ENCODE data around the gene GGA1. TPM values are rescaled to one million over a fixed set of nuclear protein-coding genes. Genes with fewer than 3 reads are reported as not detected.
"Not testable (repeated sequence)": the region's sequence is repeated elsewhere in the genome, so short reads cannot be mapped to it uniquely, and the experiment has no call there.

The GGA1 gene
- polyA plus RNA-seq, 1 experiment = 34.6 TPM

DNA sequence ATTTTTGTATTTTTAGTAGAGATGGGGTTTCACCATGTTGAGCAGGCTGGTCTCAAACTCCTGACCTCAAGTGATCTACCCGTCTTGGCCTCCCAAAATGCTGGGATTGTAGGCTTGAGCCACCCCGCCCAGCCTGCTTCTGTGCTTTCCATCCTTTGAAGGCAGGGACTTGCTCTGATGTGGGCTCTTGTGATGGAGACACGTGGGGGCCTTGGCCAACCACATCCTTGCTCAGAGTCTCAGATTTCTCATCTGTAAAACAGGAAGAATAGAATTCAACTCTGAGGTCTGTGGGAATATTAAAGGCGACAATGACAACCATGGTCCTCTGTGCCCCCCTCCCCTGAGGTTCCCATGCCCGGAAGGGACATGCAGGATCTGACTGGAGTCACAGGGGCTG, 3.8 kb upstream of the GGA1 start:
- TF ChIP-seq CTCF (IDR thresholded peaks at IDR 0.05; ENCODE audit: insufficient read depth, low read depth, low read length) = no peak
- no peak overlapping the region for H3K4me3 ChIP-seq (ENCODE audit: low read depth, low read length)
- H3K27me3 ChIP-seq (ENCODE audit: control insufficient read depth, insufficient read depth, low read length) = peaks cover 3% of the 10 kb centered on the region; the same call in 1 of the 2 replicates
- DNase-seq (ENCODE audit: low read depth) = no peak
- ChIA-PET CTCF (interaction anchor here (1.6 to 4.6 kb wide), 4 partner anchors 12 to 76 kb away, joined by 4 to 28 read pairs (median 14); no protein-coding TSS in a partner anchor), POLR2A (no interaction called here)
- no peaks in the 10 kb centered on the region for H3K36me3 ChIP-seq (ENCODE audit: control insufficient read depth, insufficient read depth, low read length)

DNA sequence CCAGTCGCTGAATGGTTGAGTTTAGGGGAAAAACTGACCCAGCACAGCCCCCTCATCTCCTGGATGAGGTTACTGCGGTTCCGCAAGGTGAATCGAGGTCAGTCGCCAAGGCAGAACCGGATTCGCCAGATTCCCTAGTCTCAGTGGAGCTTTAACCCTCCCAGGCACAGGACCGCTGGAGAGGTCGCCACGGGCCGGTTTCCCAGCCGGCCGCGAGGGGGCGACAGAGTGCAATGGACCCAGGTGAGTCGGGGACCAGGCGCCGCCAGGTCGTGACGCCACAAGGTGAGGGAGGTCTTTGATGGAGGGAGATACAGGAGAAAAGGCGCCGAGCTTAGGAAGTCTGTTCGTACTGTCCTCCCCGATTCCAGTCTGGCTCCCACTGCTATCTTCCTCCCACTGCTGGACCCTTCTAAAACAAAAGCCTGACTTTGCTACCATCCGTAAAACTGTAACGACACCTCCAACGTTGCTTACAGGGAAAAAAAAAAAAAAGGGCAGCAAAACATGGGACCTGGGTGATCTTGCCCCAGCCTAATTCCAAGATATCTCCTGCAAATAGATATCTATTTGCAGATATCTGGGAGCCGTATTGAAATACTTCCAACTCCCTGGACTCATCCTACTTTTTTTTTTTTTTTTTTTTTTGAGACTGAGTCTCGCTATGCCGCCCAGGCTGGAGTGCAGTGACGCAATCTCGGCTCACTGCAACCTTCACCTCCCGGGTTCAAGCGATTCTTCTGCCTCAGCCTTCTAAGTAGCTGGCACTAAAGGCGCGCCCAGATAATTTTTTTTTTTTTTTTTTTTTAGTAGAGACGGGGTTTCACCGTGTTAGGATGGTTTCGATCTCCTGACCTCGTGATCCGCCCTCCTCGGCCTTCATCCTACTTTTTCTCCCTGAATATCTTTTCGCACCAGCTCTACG, 1.4 kb upstream of the GGA1 start:
- no peak for DNase-seq (ENCODE audit: low read depth)
- peak; percentile 100 for TF ChIP-seq CTCF (IDR thresholded peaks at IDR 0.05; ENCODE audit: insufficient read depth, low read depth, low read length)
- POLR2A ChIA-PET = interaction anchor here (0.6 to 1.7 kb wide), 3 partner anchors 26 to 135 kb away, joined by 3 to 16 read pairs (median 6); partner anchors contain the start of gene LGALS1
- Histone ChIP-seq H3K36me3 (ENCODE audit: control insufficient read depth, insufficient read depth, low read length) (no peaks in the 10 kb centered on the region), H3K4me3 (ENCODE audit: low read depth, low read length) (peak overlapping the region; percentile 65; the same call in 1 of the 2 replicates), H3K27me3 (ENCODE audit: control insufficient read depth, insufficient read depth, low read length) (peaks cover 3% of the 10 kb centered on the region; the same call in 1 of the 2 replicates)
- CTCF ChIA-PET = interaction anchor here (0.6 to 4.6 kb wide), 49 partner anchors 8 to 290 kb away, joined by 3 to 36 read pairs (median 5); partner anchors contain the start of genes CDC42EP1 and LGALS1

DNA sequence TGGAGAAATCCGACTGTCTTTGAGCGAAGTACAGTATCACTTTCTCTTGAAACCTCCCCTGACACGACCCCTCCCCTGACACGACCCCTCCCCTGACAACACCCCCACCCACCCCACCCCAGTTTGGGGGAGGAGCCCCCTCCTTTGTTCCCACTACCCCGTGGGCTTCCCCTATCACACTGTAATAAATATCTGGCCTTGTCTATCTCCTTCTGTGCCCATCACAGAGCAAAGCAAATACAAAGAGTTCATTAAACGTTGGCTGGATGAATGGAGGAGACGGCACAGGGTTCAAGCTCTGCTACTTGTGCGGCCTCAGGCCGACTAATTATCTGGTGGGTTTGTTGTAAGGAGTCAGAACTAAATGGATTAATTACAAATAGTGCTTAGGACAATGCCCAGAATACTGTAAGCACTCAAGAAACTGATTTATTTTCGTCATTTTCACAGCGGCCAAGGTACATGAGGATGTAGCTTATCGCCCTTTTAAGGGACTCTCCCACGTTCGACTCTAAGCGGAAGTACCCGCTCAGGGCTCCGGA, 628 bp upstream of the GGA1 start:
- CTCF ChIA-PET = interaction anchor here (0.7 to 4.6 kb wide), 28 partner anchors 9 to 211 kb away, joined by 3 to 36 read pairs (median 8); partner anchors contain the start of gene CDC42EP1

GRCh38 chr22:37609240-37610152, 862 bp downstream of the GGA1 start:
- TF ChIP-seq CTCF (IDR thresholded peaks at IDR 0.05; ENCODE audit: insufficient read depth, low read depth, low read length) = no peak
- CTCF ChIA-PET = interaction anchor here (0.7 to 4.6 kb wide), 11 partner anchors 14 to 209 kb away, joined by 3 to 36 read pairs (median 15); no protein-coding TSS in a partner anchor

More for the DNA sequence above, 628 bp upstream of the GGA1 start:
- TF ChIP-seq CTCF (IDR thresholded peaks at IDR 0.05; ENCODE audit: insufficient read depth, low read depth, low read length) = no peak
- POLR2A ChIA-PET = interaction anchor here (0.6 to 1.7 kb wide), 2 partner anchors 25 to 68 kb away, joined by 6 to 16 read pairs; partner anchors contain the start of gene LGALS1
- Histone ChIP-seq H3K4me3 (ENCODE audit: low read depth, low read length) (peak overlapping the region; percentile 65), H3K36me3 (ENCODE audit: control insufficient read depth, insufficient read depth, low read length) (no peaks in the 10 kb centered on the region), H3K27me3 (ENCODE audit: control insufficient read depth, insufficient read depth, low read length) (peaks cover 3% of the 10 kb centered on the region; the same call in 1 of the 2 replicates)
- DNase-seq (ENCODE audit: low read depth) = no peak

DNA sequence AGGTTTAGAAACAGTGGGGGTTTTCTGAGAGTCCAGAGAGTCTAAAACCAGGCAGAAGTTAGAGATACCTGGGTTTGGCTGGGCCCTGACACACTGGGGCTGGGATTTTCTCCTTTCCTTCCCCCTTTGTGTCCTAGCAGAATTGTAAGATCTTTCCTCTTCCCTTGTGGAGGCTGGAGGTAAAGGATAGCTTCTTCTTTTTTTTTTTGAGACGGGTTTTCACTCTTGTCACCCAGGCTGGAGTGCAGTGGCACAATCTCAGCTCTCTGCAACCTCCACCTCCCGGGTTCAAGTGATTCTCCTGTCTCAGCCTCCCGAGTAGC, 1.5 kb downstream of the GGA1 start:
- DNase-seq (ENCODE audit: low read depth); POLR2A ChIA-PET; H3K36me3 ChIP-seq (ENCODE audit: control insufficient read depth, insufficient read depth, low read length); H3K27me3 ChIP-seq (ENCODE audit: control insufficient read depth, insufficient read depth, low read length): not testable (repeated sequence)
- CTCF ChIA-PET = interaction anchor here (0.8 to 2.6 kb wide), 3 partner anchors 13 to 72 kb away, joined by 3 to 8 read pairs (median 7); no protein-coding TSS in a partner anchor
- peak overlapping the region; percentile 65 for H3K4me3 ChIP-seq (ENCODE audit: low read depth, low read length)

More at GRCh38 chr22:37609240-37610152, 862 bp downstream of the GGA1 start:
- Histone ChIP-seq H3K4me3 (ENCODE audit: low read depth, low read length) (peak overlapping the region; percentile 65), H3K27me3 (ENCODE audit: control insufficient read depth, insufficient read depth, low read length) (peaks cover 3% of the 10 kb centered on the region; the same call in 1 of the 2 replicates), H3K36me3 (ENCODE audit: control insufficient read depth, insufficient read depth, low read length) (no peaks in the 10 kb centered on the region)
- no peak for DNase-seq (ENCODE audit: low read depth)
- POLR2A ChIA-PET = interaction anchor here (1.7 kb wide), 1 partner anchor 66 kb away, joined by 16 read pairs; the partner anchor contains the start of gene LGALS1

Data from BJ (cell line).